BJ (cell line): ENCODE measurements around the gene WDR1. TPM values are rescaled to one million over a fixed set of nuclear protein-coding genes. Genes with fewer than 3 reads are reported as not detected.

Source experiments
- CTCF ChIA-PET: fragments of 350-600 bp; formaldehyde crosslinking; extraction: SDS; loops from one replicate; lab custom pipeline; 2021; ENCODE audit warnings: antibody characterized with exemption, inconsistent platforms; lab: Yijun Ruan, JAX
- POLR2A ChIA-PET: fragments of 300-600 bp; sonication (Branson Sonifier 250); formaldehyde crosslinking; extraction: SDS; loops from one replicate; lab custom pipeline; 2021; ENCODE audit warnings: antibody characterized with exemption; lab: Charles Lee
- DNase-seq: peaks from one replicate; pipeline ENCODE4 v3.0.0-alpha.2; 2011; ENCODE audit warnings: low read depth
- H3K27me3 ChIP-seq: 2 replicates; pipeline ENCODE4 v1.6.0; 2011; ENCODE audit warnings: low read length; ENCODE audit not compliant: control insufficient read depth, insufficient read depth
- H3K36me3 ChIP-seq: 2 replicates; pipeline ENCODE4 v1.5.1; 2011; ENCODE audit warnings: low read length; ENCODE audit not compliant: control insufficient read depth, insufficient read depth
- H3K4me3 ChIP-seq: 2 replicates; pipeline ENCODE4 v1.5.1; 2011; ENCODE audit warnings: low read depth, mild to moderate bottlenecking, control low read depth, low read length
- CTCF ChIP-seq: IDR thresholded peaks from 2 replicates; pipeline ENCODE4 v1.5.1; 2011; ENCODE audit warnings: low read depth, mild to moderate bottlenecking, control low read depth, inconsistent platforms, low read length, moderate library complexity; ENCODE audit not compliant: insufficient read depth
- polyA minus RNA-seq: library from RNA; depleted of rRNA, polyadenylated mRNA; stranded (reverse); fragments of >200 nt; gene quantifications from 2 replicates; pipeline ENCODE4 v1.2.3, GENCODE V29; 2011; rRNA and poly(A)+ RNA removed
- polyA plus RNA-seq: library from polyadenylated mRNA; depleted of rRNA; stranded (reverse); fragments of >200 nt; gene quantifications from 2 replicates; pipeline ENCODE4 v1.2.3, GENCODE V29; 2011; rRNA removed

Gene WDR1, protein sequence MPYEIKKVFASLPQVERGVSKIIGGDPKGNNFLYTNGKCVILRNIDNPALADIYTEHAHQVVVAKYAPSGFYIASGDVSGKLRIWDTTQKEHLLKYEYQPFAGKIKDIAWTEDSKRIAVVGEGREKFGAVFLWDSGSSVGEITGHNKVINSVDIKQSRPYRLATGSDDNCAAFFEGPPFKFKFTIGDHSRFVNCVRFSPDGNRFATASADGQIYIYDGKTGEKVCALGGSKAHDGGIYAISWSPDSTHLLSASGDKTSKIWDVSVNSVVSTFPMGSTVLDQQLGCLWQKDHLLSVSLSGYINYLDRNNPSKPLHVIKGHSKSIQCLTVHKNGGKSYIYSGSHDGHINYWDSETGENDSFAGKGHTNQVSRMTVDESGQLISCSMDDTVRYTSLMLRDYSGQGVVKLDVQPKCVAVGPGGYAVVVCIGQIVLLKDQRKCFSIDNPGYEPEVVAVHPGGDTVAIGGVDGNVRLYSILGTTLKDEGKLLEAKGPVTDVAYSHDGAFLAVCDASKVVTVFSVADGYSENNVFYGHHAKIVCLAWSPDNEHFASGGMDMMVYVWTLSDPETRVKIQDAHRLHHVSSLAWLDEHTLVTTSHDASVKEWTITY
- polyA plus RNA-seq: 666 and 952 TPM in 2 replicates
- 536 and 732 TPM in 2 replicates for polyA minus RNA-seq

- ChIA-PET POLR2A (interaction anchor here (0.8 to 1.9 kb wide), 6 partner anchors 8 to 229 kb away, joined by 3 to 23 read pairs (median 4); no protein-coding TSS in a partner anchor), CTCF (interaction anchor here (0.6 to 1.4 kb wide), 5 partner anchors 10 to 356 kb away, joined by 3 to 4 read pairs (median 3); no protein-coding TSS in a partner anchor)
- DNase-seq: peak; percentile 71
- no peak for TF ChIP-seq CTCF
- Histone ChIP-seq H3K36me3 (peaks cover 16% of the 10 kb centered on the region), H3K4me3 (peak within 1 kb of the TSS; percentile 90), H3K27me3 (no peaks in the 10 kb centered on the region)
Observed at GRCh38 chr4:10116569-10117358, at the start of gene WDR1. Gene WDR1 (minus strand): TSS chr4:10116799. CDS start chr4:10116666, 133 bp downstream.

- POLR2A ChIA-PET: no interaction called here
- no peaks in the 10 kb centered on the region for H3K36me3 ChIP-seq
- CTCF ChIA-PET: interaction anchor here (0.7 to 10.0 kb wide), 32 partner anchors 9 to 375 kb away, joined by 3 to 309 read pairs (median 5); no protein-coding TSS in a partner anchor
- TF ChIP-seq CTCF: peak; percentile 74
- DNase-seq: no peak
- H3K27me3 ChIP-seq: no peaks in the 10 kb centered on the region
- no peak overlapping the region for H3K4me3 ChIP-seq
Observed at GRCh38 chr4:10164877-10165283, 48.3 kb upstream of the WDR1 start.

GRCh38 chr4:10163296-10163695, 46.7 kb upstream of the WDR1 start:
- ChIA-PET POLR2A (no interaction called here), CTCF (interaction anchor here (0.6 to 10.0 kb wide), 11 partner anchors 10 to 1763 kb away, joined by 3 to 309 read pairs (median 5); partner anchors contain the start of gene ZNF518B)
- H3K4me3 ChIP-seq: no peak overlapping the region
- H3K36me3 ChIP-seq: no peaks in the 10 kb centered on the region
- peaks cover 1% of the 10 kb centered on the region; the same call in 1 of the 2 replicates for H3K27me3 ChIP-seq
- no peak for DNase-seq
- no peak for TF ChIP-seq CTCF

GRCh38 chr4:10162341-10163000, 45.9 kb upstream of the WDR1 start:
- H3K27me3 ChIP-seq: peaks cover 1% of the 10 kb centered on the region; the same call in 1 of the 2 replicates
- CTCF ChIA-PET: interaction anchor here (0.8 to 10.0 kb wide), 7 partner anchors 11 to 375 kb away, joined by 3 to 309 read pairs (median 5); partner anchors contain the start of gene ZNF518B
- POLR2A ChIA-PET: no interaction called here
- no peak for DNase-seq
- TF ChIP-seq CTCF: no peak
- no peak overlapping the region for H3K4me3 ChIP-seq
- H3K36me3 ChIP-seq: no peaks in the 10 kb centered on the region
